HG03520 (cell line): ENCODE measurements around the gene FAHD2B.
"Not testable (repeated sequence)": the region's sequence is repeated elsewhere in the genome, so short reads cannot be mapped to it uniquely, and the experiment has no call there.

Experiments used
- ATAC-seq: cut with Tn5 transposase; IDR thresholded peaks from one replicate; pipeline ENCODE4 v1.9.1; 2021; ENCODE audit warnings: mild to moderate bottlenecking, moderate library complexity; ENCODE audit not compliant: unreplicated experiment

FAHD2B gene

GRCh38 chr2:97094772-97095611 is at the start of gene FAHD2B:
FAHD2B (minus strand) TSS chr2:97094882; CDS start chr2:97091706, 3,176 bp downstream.
- peak; percentile 83 for ATAC-seq

DNA sequence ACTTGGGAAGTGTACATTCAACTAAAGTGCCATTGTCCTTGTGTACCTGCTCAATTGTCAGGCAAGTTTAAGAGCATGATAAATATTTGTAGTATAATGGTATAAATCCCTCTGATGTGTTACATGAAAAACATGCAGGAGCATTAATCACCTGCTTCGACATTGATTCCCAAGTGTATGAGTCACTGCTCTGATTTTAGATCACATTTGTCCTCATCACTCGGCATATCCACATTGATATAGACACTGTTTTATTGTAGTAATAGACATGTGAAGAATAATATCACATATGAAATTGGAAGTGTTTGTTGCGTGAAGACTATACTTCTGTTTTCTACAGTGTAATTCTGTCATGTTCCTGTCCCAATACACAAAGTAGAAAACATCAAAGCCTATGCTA is 49.3 kb upstream of the FAHD2B start:
- ATAC-seq = not testable (repeated sequence)

GRCh38 chr2:97129090-97129489 is 34.4 kb upstream of the FAHD2B start:
- not testable (repeated sequence) for ATAC-seq

GRCh38 chr2:97113882-97114255 is 19.2 kb upstream of the FAHD2B start:
- ATAC-seq = not testable (repeated sequence)

DNA sequence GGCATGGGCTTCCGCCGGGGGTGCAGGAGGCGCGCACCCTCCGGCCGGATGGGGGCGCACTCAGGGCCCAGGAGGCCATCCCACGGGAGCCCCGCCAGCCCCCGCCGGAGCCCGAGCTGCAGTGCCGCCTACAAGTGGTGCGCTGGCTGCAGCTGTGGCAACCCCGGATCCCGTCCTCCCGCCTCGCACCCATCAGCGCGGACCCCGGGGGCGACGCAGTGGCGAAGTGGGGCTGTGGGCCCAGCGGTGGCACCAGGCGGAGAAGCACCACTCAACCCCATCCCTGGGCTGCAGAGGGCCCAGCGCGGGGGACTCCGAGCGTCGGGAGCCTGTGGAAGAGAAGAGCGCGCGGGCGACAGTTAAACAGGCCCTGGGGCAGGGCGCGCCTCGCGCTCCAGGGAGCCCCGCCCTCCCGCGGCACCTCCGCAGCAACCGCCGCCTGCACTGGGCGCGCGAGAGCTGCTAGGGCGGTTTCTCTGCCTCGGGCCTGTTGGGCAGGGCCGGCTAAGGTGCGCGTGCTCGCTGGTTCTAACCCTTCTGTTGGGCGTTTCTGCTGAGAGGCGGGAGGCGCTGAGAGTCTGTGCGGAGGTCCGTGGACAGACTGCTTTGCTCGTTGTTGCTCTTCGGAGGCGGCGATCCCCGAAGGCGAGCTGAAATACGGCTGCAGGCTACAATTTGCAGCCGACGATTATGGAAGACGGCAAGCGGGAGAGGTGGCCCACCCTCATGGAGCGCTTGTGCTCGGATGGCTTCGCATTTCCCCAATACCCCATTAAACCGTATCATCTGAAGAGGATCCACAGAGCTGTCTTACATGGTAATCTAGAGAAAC is 18.6 kb upstream of the FAHD2B start, which contains the start of gene ANKRD36:
Gene ANKRD36, plus strand, starts transcription at position 104 of the 832 bp plus-strand sequence. Its CDS starts 587 bp downstream, at position 691.
- ATAC-seq = peak; percentile 90

GRCh38 chr2:97112320-97113049 is 17.8 kb upstream of the FAHD2B start:
- ATAC-seq = not testable (repeated sequence)

DNA sequence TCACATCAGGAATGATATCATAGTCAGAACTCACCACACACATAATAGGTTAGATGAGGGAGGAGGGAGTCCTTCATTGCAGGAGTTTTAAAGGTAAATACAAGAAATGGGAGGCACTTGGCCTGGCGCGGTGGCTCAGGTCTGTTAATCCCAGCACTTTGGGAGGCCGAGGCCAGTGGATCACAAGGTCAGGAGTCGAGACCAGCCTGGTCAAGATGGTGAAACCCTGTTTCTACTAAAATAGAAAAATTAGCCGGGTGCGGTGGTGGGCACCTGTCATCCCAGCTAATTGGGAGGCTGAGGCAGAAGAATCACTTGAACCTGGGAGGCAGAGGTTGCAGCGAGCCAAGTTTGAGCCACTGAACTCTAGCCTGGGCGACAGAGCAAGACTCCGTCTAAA is 16.6 kb upstream of the FAHD2B start:
- not testable (repeated sequence) for ATAC-seq

- ATAC-seq = not testable (repeated sequence)
These were observed 12.2 kb upstream of the FAHD2B start for GRCh38 chr2:97106878-97107277.

DNA sequence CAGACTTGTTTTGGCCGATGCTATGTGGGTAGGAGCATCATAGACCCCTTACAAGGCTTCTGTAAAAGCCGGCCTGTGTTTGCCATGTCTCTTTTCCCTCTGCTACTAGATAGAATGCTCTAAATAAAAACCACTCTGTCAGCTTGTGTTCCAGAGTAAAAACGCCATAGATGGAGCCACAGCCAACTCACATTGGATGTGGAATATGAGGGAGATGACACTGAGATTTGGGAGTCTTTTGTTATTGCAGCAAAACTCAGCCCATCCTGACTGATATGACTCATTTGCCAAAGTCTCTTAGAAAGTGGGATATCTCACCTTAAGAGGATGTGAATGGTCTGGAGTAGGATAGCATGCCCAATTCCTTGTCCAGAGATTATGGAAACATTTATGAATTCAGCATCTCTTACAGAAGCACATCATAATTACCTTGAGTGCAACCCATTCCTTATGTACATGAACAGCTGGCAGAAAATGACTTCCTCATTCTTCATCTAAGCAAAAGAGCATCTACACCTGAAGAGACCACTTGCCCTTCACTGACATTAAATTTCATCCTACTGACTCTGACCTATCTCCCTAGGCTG is 4.2 kb upstream of the FAHD2B start:
- not testable (repeated sequence) for ATAC-seq

DNA sequence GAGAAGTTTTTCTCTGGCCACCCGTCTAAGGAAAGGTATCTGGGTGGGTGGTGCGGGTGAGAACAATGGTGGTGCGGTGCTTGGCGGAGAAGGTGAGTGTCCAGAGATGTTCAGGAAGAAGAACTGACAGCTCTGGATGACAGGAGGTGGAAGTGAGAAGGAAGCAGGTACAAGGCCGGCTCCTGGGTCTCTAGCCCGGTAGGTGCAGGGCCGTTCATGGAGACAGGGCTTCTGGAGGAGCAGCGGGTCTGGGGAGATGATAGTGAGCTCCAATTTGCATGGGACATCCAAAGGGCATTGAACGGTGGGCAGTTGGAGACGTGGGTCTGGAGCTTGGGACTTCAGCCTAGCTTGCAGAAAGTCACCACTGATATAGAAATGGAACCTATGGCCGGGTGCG is 979 bp upstream of the FAHD2B start:
- no peak for ATAC-seq

DNA sequence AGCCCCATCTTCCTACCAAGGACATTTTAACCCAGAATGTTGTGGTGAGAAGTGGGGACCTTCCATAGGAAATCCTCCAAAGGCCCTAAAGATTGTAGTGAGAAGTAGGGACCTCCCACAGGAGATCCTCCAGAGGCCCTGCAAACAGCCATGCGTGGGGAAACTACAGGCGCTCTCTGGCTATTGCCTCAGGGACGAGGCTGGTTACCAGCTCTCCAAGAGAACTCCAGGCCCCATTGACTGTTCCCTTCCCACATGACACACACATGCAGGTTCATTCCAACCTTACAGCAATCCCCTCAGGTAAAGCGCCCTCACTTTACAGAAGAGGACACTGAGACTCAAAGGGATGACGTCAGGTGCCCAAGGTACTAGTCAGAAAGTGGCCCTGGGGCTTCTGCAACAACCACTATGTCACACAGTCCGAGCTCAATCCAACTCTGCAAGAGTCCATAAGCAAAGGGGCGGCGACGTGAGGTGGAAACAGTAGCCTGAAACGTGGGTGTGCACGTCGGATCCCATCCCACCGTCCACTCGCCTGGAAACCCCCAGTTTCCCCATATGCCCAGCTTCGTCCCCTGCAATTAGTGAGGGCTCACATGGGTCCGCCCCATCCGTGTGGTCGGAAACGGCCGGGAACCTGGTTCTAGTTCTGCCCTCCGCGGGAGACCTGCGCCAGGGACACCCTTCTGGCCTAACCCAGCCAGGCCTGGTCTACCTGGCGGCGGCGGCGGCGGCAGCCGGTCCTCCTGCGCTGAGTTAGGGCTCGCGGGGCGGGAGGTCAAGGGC is 505 bp downstream of the FAHD2B start:
- ATAC-seq = not testable (repeated sequence)

- ATAC-seq = not testable (repeated sequence)
These were observed 1.7 kb downstream of the FAHD2B start for GRCh38 chr2:97092946-97093345.

DNA sequence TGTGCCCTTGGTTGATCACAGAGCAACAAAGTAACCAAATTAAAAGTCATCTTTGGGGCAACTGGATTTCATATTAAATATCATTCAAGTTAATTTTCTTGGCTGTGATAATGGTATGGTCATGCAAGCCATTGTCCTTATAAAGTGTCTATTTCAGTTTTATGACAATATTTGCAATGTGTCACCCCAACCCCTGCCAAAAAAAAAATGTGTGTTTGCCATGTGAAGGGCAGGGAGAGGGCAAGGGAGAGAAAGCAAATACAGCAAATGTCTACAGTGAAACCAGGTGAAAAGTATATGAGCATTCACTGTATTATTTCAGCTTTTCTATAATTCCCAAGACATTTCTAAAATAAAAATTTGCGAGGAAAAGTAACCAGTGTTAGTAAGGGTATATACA is 6.0 kb downstream of the FAHD2B start:
- not testable (repeated sequence) for ATAC-seq

DNA sequence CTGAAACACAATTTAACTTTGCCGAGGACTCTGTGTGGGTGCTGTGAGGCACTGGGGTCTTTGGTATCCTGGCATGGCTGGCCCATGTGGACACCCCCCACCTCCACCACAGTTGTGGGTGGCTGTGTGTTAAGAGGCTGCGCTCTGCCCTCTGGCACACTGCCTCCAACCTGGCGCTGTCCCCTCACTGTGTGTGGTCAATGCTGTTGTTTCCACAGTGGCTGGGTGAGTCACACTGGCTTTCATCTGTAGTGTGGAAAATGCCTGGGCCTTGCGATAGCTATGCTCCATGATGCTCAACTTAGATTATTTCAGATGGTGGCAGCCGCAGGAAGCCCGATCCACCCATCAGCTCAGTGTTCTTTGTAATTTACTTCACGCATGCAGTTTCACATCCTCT is 9.6 kb downstream of the FAHD2B start:
- ATAC-seq = not testable (repeated sequence)

- ATAC-seq = not testable (repeated sequence)
These were observed 11.2 kb downstream of the FAHD2B start for GRCh38 chr2:97083516-97083915.

DNA sequence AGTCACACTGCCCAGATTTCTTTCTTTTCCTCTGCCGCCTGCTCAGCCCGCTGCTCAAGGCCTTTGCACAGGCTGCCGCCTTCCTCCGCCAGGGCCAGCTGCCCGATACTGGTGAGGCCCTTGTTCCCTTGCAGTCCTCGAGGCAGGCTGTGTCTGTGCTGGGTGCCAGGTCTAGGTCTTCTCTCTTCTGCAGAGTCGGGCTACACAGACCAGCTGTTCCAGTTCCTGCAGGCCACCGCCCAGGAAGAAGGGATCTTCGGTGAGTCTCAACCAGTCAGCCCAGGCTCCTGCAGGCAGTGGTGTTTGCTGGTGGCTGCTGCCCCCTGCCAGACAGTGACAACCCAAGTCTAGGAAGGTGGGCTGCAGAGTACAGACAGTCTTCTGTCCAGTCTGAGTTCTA is 12.5 kb downstream of the FAHD2B start:
- not testable (repeated sequence) for ATAC-seq

DNA sequence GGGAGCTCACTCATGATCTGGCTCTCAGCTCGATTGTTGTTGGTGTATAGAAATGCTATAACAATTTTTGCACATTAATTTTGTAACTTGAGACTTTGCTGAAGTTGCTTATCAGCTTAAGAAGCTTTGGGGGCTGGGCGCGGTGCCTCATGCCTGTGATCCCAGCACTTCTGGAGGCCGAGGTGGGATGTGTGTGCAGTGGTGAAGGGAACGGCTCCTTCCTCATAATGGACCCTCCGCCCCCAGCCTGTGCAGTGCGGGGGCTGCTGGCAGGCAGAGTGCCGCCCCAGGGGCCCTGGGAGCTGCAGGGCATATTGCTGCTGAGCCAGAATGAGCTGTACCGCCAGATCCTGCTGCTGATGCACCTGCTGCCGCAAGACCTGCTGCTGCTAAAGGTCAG is 13.8 kb downstream of the FAHD2B start:
- ATAC-seq = not testable (repeated sequence)

DNA sequence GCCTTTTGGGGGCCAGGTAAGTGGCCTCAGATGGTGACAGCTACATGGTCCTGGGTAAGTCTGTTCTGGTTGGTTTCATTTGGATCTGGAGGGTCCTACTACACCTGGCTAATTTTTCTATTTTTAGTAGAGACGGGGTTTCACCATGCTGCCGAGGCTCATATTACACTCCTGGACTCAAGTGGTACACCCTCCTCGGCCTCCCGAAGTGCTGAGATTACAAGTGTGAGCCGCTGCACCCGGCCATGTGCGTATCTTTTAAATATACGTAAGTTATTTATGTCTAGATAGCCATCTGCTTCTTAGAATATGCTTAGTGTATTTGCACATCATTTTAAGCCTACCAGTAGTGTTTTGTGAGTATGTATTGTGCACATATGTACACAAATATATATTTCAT is 17.5 kb downstream of the FAHD2B start:
- ATAC-seq = not testable (repeated sequence)

DNA sequence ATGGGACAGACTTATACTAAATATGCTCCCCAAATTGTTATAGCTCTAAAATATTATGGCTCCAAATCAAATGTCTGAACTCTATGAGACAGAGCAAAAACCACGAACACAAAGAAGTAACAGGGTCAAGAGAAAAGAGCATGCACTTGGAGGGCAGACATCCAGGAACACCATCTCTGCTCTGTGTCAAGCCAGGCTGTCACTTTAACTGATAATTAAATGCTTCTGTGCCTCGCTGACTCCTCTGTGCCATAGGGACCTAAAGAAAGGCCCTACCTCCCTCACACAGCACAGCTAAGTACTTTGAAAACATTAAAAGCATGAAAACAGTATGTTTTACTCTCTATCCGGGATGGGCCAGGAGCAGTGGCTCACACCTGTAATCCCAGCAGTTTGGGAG is 23.8 kb downstream of the FAHD2B start:
- ATAC-seq = not testable (repeated sequence)

- not testable (repeated sequence) for ATAC-seq
These were observed 26.0 kb downstream of the FAHD2B start for GRCh38 chr2:97068722-97069121.
